Ovary (tissue), 9 donors: ENCODE data around the gene COX15. TPM values are rescaled to one million over a fixed set of nuclear protein-coding genes. Genes with fewer than 3 reads are reported as not detected.

Experiments used
- DNase-seq, 5 donors: peaks; one replicate each; pipeline ENCODE4 v3.0.0-alpha.2; 2019 to 2020
- H3K27ac ChIP-seq, 2 donors: fragments of 200-600 bp; one replicate each; pipeline versions ENCODE4 v1.5.1 to v1.8.0; 2019 to 2022
- H3K27me3 ChIP-seq: fragments of 200-600 bp; one replicate; pipeline ENCODE4 v1.8.0; 2022
- H3K36me3 ChIP-seq: fragments of 200-600 bp; sonication (generic); one replicate; pipeline ENCODE4 v1.5.1; 2019
- H3K4me1 ChIP-seq: one replicate; pipeline ENCODE4 v1.8.1; 2013; ENCODE audit warnings: mild to moderate bottlenecking, moderate library complexity; ENCODE audit not compliant: insufficient read depth
- H3K4me3 ChIP-seq: fragments of 200-600 bp; sonication (generic); one replicate; pipeline ENCODE4 v1.5.1; 2017
- H3K9me3 ChIP-seq, 2 donors: fragments of 200-600 bp in 1 of 2; sonication (generic) in 1 of 2; one replicate each; pipeline versions ENCODE4 v1.5.1 to v1.8.1; 2013 to 2019; ENCODE audit warnings: mild to moderate bottlenecking in 1 of 2, moderate library complexity in 1 of 2
- CTCF ChIP-seq, 3 donors: fragments of 450-650 bp in 2 of 3; fragments of 200-600 bp in 1 of 3; IDR thresholded peaks; one replicate each; pipeline versions ENCODE4 v1.5.1 to v1.8.0; 2016 to 2022; ENCODE audit warnings: antibody characterized with exemption in 3 of 3, mild to moderate bottlenecking in 1 of 3
- EP300 ChIP-seq: sonication (generic); formaldehyde crosslinking; IDR thresholded peaks from one replicate; pipeline ENCODE4 v1.6.1; 2017; ENCODE audit warnings: antibody characterized with exemption
- POLR2A ChIP-seq: fragments of 450-650 bp; IDR thresholded peaks from one replicate; pipeline ENCODE4 v1.6.1; 2017; ENCODE audit warnings: antibody characterized with exemption, mild to moderate bottlenecking, moderate library complexity
- WGBS, 3 donors: extraction: QIAGEN DNeasy Blood & Tissue Kit in 1 of 3; methylation state at CpG; one replicate each; pipeline versions ENCODE4 v1.1.5 to v1.1.7; 2013 to 2017; 5-methylcytosine and 5-hydroxymethylcytosine counted together
- intact Hi-C, 4 donors: fragments of 100-400 bp; cut with DNase I; formaldehyde crosslinking; loops; one replicate each; pipeline versions ENCODE4 v1.11.0 to v1.15.1; 2022 to 2023
- polyA plus RNA-seq, 2 donors: library from polyadenylated mRNA; stranded (reverse); fragments of 200-250 nt in 1 of 2; fragments of 350-450 nt in 1 of 2; fragmentation: Illumina TruSeq in 1 of 2; extraction: RNeasy Lipid Tissue Mini Kit (QIAGEN cat#74804) in 1 of 2; gene quantifications; one replicate each; pipeline ENCODE4 v1.2.3, GENCODE V29; 2013 to 2014
- total RNA-seq, 7 donors: library from RNA; depleted of rRNA in 2 of 7; stranded (reverse); fragments of >200 nt in 2 of 7; fragmentation: NEBNext Ultra II Directional in 3 of 7; extraction: Animal tissue kit (Norgen Biotek cat#: 25700) in 3 of 7; gene quantifications; one replicate each; pipeline versions ENCODE4 v1.1.0 to v1.2.4, GENCODE V29; 2016 to 2023
- donor health status: DM: no; HTN: no; CAD: no; lungs with moderate emphysema.
- donor health status: DM: no; HTN: no; CAD: no.
- donor health status: Bipolar disorder and iron deficiency.
- donor health status: DM: yes; HTN: yes; CAD: no.
- donor health status: DM: no; HTN: no; CAD: no.
- donor health status: DM: yes; HTN: yes; CAD: no.

Gene COX15
- total and polyA plus RNA-seq, 9 donors, result 19.1 to 40.6 (median 36.5) TPM

DNA sequence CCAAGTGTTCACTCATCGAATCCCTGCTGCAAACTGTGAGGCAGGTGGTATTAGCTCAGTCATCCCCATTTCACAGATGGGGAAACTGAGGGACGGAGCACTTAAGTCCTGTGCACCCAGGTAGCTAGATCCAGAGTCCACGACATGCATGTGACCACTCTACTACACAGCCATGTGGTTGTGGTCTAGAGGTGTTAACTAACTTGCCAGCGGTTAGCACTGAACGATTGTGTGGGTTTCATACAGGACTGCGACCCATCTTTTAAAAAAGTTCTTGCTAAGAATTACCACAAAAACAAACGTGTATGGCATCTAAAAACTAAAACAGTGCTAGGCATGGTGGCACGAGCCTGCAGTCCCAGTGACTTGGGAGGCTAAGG is 34.4 kb upstream of the COX15 start:
- intact Hi-C loops, result no loop called here
- no peak for TF ChIP-seq POLR2A
- TF ChIP-seq CTCF (IDR thresholded peaks at IDR 0.05), result no peak
- TF ChIP-seq EP300, result no peak
- H3K9me3 ChIP-seq, result no peaks in the 10 kb centered on the region
- H3K27me3 ChIP-seq, result no peaks in the 10 kb centered on the region
- no peak for DNase-seq
- H3K27ac ChIP-seq, result no peak overlapping the region
- no peaks in the 10 kb centered on the region for H3K36me3 ChIP-seq
- 70 to 77% (median 71%) methylated on average over 8 of the region's 8 CpGs for WGBS, 3 donors
- H3K4me1 ChIP-seq, result no peaks in the 10 kb centered on the region
- H3K4me3 ChIP-seq, result no peak overlapping the region

DNA sequence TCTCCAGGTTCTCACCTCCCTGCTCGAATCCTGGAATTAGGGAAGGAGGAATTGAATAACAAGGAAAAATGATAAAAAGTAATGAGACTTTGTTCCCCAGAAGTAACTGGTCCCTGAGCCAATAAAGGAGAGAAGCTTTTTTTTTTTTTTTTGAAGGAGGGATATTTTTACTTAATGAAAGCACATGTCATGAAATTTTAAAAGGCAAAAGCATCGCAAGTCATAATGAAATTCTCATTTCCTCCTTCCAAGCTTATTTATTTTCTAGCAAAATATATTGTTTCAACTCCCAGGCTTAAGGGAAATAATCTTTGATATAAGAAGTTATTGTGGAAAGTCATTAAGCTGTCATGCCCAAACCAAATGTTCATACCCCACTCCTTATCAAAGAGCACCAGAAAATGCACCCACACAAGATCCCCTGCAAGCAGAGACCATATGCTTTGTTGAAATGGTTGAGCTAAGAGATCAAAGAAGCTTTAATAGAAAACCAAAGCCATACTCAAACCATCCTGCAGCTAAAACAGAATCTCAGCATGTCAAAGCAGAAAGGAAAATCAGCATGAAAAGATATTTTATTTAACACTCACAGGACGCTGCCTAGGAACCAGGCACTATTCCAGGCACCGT is 33.9 kb upstream of the COX15 start:
- H3K36me3 ChIP-seq, result no peaks in the 10 kb centered on the region
- 57 to 63% (median 59%) methylated on average over 4 of the region's 4 CpGs for WGBS, 3 donors
- no peaks in the 10 kb centered on the region for H3K4me1 ChIP-seq
- no peak overlapping the region for H3K27ac ChIP-seq
- H3K27me3 ChIP-seq, result no peaks in the 10 kb centered on the region
- no peak overlapping the region for H3K4me3 ChIP-seq
- H3K9me3 ChIP-seq, result no peaks in the 10 kb centered on the region
- TF ChIP-seq EP300 (no peak), POLR2A (no peak), CTCF (IDR thresholded peaks at IDR 0.05) (no peak)
- DNase-seq, result no peak
- intact Hi-C loops, result no loop called here

DNA sequence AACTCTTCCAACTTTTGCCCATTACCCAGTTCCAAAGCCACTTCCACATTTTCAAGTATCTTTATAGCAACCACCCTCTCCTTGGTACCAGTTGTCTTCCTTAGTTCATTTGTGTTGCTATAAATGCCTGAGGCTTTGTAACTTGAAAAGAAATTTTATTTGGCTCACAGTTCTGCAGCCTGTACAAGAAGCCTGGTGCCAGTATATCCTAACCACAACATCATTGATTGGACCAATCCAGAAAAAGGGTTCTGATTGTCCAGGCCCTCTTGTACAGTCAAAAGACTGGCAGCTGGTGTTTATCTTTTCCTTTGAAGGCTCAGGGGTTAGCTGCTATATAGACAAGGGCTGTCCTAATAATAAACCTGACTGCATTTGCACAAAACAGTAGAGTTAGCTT is 29.4 kb upstream of the COX15 start:
- Histone ChIP-seq H3K4me3 (no peak overlapping the region), H3K4me1 (no peaks in the 10 kb centered on the region), H3K27ac (no peak overlapping the region), H3K36me3 (no peaks in the 10 kb centered on the region), H3K27me3 (no peaks in the 10 kb centered on the region), H3K9me3 (no peaks in the 10 kb centered on the region)
- DNase-seq, result no peak
- no peak for TF ChIP-seq POLR2A
- intact Hi-C loops, result no loop called here

DNA sequence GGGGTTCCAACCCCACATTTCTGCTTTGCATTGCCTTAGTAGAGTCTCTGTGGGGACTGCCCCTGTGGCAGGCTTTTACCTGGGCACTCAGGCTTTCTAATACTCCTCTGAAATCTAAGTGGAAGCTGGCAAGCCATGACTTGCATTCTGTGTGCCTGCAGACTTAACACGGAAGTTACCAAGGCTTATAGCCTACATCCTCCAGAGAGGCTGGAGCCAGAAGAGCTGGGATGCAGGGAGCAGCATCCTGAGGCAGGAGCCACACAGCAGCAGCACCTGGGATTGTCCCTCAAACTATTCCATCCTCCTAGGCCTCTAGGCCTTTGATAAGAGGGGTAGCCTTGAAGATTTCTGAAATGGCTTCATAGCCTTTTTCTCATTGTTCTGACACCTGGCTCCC is 28.4 kb upstream of the COX15 start:
- Histone ChIP-seq H3K27ac (no peak overlapping the region), H3K4me3 (no peak overlapping the region), H3K4me1 (no peaks in the 10 kb centered on the region), H3K27me3 (no peaks in the 10 kb centered on the region), H3K36me3 (no peaks in the 10 kb centered on the region), H3K9me3 (no peaks in the 10 kb centered on the region)
- WGBS, 3 donors, result 94 to 100% (median 95%) methylated on average over 1 of the region's 1 CpG
- intact Hi-C loops, result no loop called here
- no peak for DNase-seq
- no peak for TF ChIP-seq POLR2A

DNA sequence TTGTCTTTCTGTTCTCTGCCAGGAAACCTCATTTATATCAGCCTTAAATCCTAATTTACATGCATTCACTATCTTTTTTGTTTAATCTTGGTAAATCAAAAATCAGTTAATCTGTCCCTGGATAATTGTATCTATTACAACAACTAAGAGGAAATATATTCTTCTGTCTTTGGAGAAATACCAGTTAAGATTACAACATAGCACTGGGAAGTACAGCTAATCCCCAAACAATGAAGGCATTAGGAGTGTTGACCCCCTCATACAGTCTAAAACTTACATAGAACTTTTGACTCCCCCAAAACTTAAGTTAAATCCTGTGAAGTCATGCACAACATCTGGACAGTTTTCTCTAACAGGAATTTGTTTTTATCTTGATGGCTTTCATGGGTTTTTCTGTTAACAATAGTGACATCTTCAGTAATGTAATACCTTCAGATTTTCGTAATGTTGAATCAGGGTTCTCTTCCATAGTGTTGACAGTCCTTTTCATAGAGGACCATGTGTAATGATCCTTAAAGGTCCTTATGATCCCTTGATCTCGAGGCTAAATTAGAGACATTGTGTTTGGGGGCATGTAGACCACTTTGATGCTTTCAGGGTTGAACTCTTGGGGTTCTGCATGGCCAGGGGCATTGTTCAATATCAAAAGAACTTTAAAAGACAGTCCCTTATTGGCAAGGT is 26.4 kb upstream of the COX15 start:
- no peaks in the 10 kb centered on the region for H3K4me1 ChIP-seq
- no peak for DNase-seq
- 92 to 95% (median 94%) methylated on average over 2 of the region's 2 CpGs for WGBS, 3 donors
- TF ChIP-seq CTCF (IDR thresholded peaks at IDR 0.05) (no peak), POLR2A (no peak), EP300 (no peak)
- H3K27me3 ChIP-seq, result no peaks in the 10 kb centered on the region
- H3K36me3 ChIP-seq, result no peaks in the 10 kb centered on the region
- H3K27ac ChIP-seq, result no peak overlapping the region
- intact Hi-C loops, result no loop called here
- no peaks in the 10 kb centered on the region for H3K9me3 ChIP-seq
- H3K4me3 ChIP-seq, result no peak overlapping the region
